HG02642 (cell line): ENCODE measurements around the gene CAMK2A.

Experiments used
- ATAC-seq: cut with Tn5 transposase; IDR thresholded peaks from one replicate; pipeline ENCODE4 v1.9.1; 2021; ENCODE audit warnings: mild to moderate bottlenecking; ENCODE audit not compliant: unreplicated experiment, poor library complexity

The CAMK2A gene

DNA sequence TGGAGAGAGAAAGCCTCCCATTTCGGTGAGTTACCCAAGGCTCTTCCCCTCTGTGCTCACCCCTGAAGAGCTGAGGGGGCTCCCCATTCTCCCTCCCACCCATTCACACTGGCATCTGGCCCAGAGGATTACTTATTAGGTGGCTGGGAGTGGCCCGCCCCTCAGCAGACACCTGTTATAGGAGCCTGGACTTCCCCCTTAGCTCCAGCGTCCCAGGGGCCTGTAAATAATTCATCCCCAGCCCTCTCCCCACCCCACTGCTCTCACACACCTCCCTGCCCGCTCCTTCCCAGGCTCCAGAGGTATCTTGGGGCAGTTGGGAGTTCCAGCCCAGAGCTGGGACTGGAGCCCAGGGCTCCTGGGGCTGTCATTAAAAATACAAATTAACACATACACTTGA, 111.3 kb downstream of the CAMK2A start:
- ATAC-seq, result no peak

DNA sequence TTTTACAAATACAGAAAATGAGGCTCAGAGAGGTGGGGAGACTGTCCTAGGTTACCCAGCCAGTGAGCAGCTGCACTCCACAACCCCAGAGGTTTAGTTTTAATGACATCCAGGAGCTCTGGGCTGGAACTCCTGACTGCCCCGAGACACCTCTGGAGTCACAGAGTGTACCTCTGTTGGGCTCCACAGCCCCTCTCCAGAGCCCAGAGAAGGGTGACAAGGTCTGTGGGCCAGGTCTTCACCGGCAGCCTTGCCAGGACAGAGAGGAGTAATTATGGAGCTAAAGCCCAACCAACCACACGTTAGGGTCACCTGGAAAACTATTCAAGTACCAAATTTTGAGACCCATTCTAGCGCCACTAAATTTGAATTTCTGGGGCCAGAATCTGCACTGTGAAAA, 111.9 kb downstream of the CAMK2A start:
- ATAC-seq, result no peak

GRCh38 chr5:150176745-150177477, 112.7 kb downstream of the CAMK2A start:
- no peak for ATAC-seq

DNA sequence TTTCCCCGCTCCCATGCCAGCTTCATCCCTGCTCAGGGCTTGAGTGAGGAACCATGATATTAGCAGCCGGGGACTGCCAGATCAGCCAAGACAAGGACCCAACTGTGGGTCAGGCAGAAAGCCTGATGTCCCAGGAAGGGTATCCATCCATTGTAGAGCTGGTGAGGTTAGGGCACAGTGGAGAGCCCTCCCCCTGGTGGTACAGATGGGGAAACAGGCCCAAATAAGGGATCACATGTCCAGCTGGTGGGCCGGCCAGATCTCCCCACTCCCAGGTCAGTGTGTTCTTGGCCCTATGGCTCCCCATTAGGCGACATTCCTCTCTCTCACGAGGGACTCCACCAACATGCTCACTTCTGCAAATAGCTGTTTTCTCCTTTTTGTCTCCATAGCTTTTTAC, 114.0 kb downstream of the CAMK2A start:
- ATAC-seq, result no peak

GRCh38 chr5:150175076-150175475, 114.5 kb downstream of the CAMK2A start:
- ATAC-seq, result no peak

DNA sequence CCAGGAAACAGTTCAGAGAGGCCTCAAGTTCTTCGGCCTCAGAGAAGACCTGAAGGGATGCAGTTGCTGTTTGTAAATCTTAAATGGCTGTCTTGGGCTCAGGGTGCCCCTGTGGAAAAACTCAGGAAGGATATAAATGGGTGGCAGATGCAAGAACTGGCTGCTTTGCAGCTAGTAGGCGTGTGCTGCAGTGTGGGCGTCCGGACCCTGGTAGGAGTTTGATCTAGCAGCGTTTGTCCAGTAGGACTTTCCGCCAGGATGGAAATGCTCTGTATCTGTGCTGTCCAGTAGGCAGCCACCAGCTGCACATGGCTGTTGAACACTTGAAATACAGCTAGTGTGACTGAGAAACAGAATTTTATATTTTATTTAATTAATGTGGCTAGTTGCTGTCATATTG, 115.3 kb downstream of the CAMK2A start:
- ATAC-seq, result no peak

DNA sequence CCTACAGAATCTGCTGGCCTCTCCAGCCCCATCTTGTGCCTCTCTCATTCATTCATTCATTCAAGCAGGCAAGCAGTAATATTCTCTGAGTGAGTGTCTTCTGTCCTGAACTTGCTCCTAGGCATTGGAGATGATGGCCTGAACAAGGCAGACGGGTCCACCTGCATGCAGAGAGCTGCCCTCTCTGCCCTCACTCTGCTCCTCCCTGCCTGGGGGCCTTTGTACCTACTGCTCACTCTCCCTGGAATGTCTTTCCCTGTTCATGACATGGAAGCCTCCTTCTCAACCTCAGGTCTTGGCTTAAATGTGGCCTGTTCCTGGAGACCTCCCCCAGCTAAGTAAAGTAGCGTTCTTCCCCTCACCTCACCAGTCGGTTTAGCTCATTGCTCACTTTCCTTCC, 116.4 kb downstream of the CAMK2A start:
- no peak for ATAC-seq

DNA sequence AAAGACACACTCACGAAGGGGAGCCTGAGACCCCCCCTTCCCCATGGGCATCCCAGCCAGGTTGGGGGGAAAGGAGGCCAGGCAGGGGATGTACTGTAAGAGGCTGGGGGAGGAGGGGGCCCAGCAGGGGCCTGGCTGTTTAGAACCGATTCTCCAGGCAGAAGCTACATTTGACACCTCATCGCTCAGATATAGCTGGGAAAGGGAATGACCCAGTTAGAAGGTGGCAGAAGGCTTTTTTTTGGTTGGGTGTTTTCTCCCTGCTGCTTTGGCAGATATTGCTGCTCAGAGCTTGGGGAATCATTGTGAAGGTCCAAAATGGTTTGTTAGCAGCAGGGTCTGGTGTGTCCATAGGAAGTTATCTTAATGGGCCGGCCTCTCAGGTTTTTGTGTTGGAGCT, 117.0 kb downstream of the CAMK2A start:
- ATAC-seq, result no peak

GRCh38 chr5:150172145-150172544, 117.4 kb downstream of the CAMK2A start:
- no peak for ATAC-seq
